Stomach (tissue), 9 donors: Measurements from ENCODE around the gene NTS. TPM values are rescaled to one million over a fixed set of nuclear protein-coding genes. Genes with fewer than 3 reads are reported as not detected.

Source experiments
- DNase-seq, 2 donors: peaks; one replicate each; pipeline versions ENCODE4 v3.0.0 to v3.0.0-alpha.2; 2013 to 2019
- H3K27ac ChIP-seq, 5 donors: fragments of 200-600 bp in 4 of 5; sonication (generic) in 4 of 5; one replicate each; pipeline ENCODE4 v1.5.1; 2013 to 2019; ENCODE audit warnings: mild to moderate bottlenecking in 1 of 5, moderate library complexity in 1 of 5
- H3K27me3 ChIP-seq, 3 donors: fragments of 200-600 bp; sonication (generic); one replicate each; pipeline ENCODE4 v1.5.1; 2017 to 2019; ENCODE audit warnings: mixed run types in 1 of 3
- H3K36me3 ChIP-seq, 4 donors: fragments of 200-600 bp; sonication (generic); 1 replicate in 3 of 4; 2 replicates in 1 of 4; pipeline ENCODE4 v1.5.1; 2016 to 2019
- H3K4me1 ChIP-seq, 4 donors: fragments of 200-600 bp; sonication (generic); one replicate each; pipeline ENCODE4 v1.5.1; 2016 to 2019
- H3K4me3 ChIP-seq, 4 donors: fragments of 200-600 bp; sonication (generic) in 3 of 4; one replicate each; pipeline ENCODE4 v1.5.1; 2016 to 2019; ENCODE audit warnings: mild to moderate bottlenecking in 1 of 4
- H3K9me3 ChIP-seq, 4 donors: fragments of 200-600 bp; sonication (generic); one replicate each; pipeline ENCODE4 v1.5.1; 2016 to 2019
- CTCF ChIP-seq, 7 experiments: fragments of 450-650 bp in 4 of 7; fragments of 200-600 bp in 3 of 7; sonication (generic) in 3 of 7; IDR thresholded peaks; one replicate each; pipeline ENCODE4 v1.5.1; 2016 to 2019; ENCODE audit warnings: antibody characterized with exemption in 7 of 7, control low read depth in 2 of 7, mild to moderate bottlenecking in 1 of 7
- EP300 ChIP-seq: sonication (generic); formaldehyde crosslinking; IDR thresholded peaks from one replicate; pipeline ENCODE4 v1.6.1; 2017; ENCODE audit warnings: antibody characterized with exemption
- POLR2A ChIP-seq, 4 donors: fragments of 450-650 bp; IDR thresholded peaks; one replicate each; pipeline ENCODE4 v1.6.1; 2016; ENCODE audit warnings: antibody characterized with exemption in 4 of 4, control low read depth in 2 of 4, mild to moderate bottlenecking in 1 of 4, moderate library complexity in 1 of 4
- POLR2AphosphoS5 ChIP-seq, 3 donors: sonication (generic); formaldehyde crosslinking; IDR thresholded peaks; one replicate each; pipeline ENCODE4 v1.6.1; 2016; ENCODE audit warnings: antibody characterized with exemption in 3 of 3
- WGBS, 5 donors: extraction: QIAGEN DNeasy Blood & Tissue Kit in 3 of 5; methylation state at CpG; one replicate each; pipeline versions ENCODE4 v1.1.5 to v1.1.7; 2013 to 2018; 5-methylcytosine and 5-hydroxymethylcytosine counted together
- intact Hi-C: fragments of 100-400 bp; cut with DNase I; formaldehyde crosslinking; loops from one replicate; pipeline ENCODE4 v1.15.1; 2023; ENCODE audit warnings: low total_unique reads
- polyA plus RNA-seq, 3 donors: library from polyadenylated mRNA; stranded (reverse); fragments of 200-250 nt; gene quantifications; one replicate each; pipeline ENCODE4 v1.2.3, GENCODE V29; 2013
- total RNA-seq, 5 donors: library from RNA; depleted of rRNA; stranded (reverse); fragments of >200 nt; gene quantifications; one replicate each; pipeline versions ENCODE4 v1.1.0 to v1.2.3, GENCODE V29; 2014 to 2016
- donor health status: healthy with polysubstance abuse.
- donor health status: Bipolar disorder and iron deficiency.
- donor health status: healthy.

NTS gene
- total and polyA plus RNA-seq, 8 donors: 0.18 to 5.5 TPM; not detected in 6

GRCh38 chr12:85831327-85831990, 42.6 kb upstream of the NTS start:
- Histone ChIP-seq H3K4me3 (no peak overlapping the region), H3K4me1 (peaks cover 0 to 14% (median 6%) of the 10 kb centered on the region in 4 donors), H3K27ac (no peak overlapping the region), H3K9me3 (no peaks in the 10 kb centered on the region), H3K36me3 (no peaks in the 10 kb centered on the region), H3K27me3 (no peaks in the 10 kb centered on the region)
- intact Hi-C loops: no loop called here
- 62 to 74% (median 69%) methylated on average over 2 of the region's 2 CpGs for WGBS, 5 donors
- no peak for DNase-seq
- no peak for TF ChIP-seq POLR2A (IDR thresholded peaks at IDR 0.05)
- TF ChIP-seq EP300: no peak
- TF ChIP-seq POLR2AphosphoS5 (IDR thresholded peaks at IDR 0.05): no peak

GRCh38 chr12:85833579-85833978, 40.5 kb upstream of the NTS start:
- no peaks in the 10 kb centered on the region for H3K9me3 ChIP-seq
- intact Hi-C loops: no loop called here
- H3K36me3 ChIP-seq: no peaks in the 10 kb centered on the region
- DNase-seq: no peak
- TF ChIP-seq POLR2A (IDR thresholded peaks at IDR 0.05) (no peak), POLR2AphosphoS5 (IDR thresholded peaks at IDR 0.05) (no peak)
- H3K27ac ChIP-seq: no peak overlapping the region
- H3K27me3 ChIP-seq: no peaks in the 10 kb centered on the region
- H3K4me3 ChIP-seq: no peak overlapping the region
- H3K4me1 ChIP-seq: peaks cover 0 to 21% (median 13%) of the 10 kb centered on the region in 4 donors

- peaks cover 0 to 21% (median 13%) of the 10 kb centered on the region in 4 donors for H3K4me1 ChIP-seq
- H3K27ac ChIP-seq: peak overlapping the region in 1 of 5 donors; percentile 82
- H3K4me3 ChIP-seq: peak overlapping the region in 2 of 4 donors; percentile 41 to 43
- TF ChIP-seq CTCF (IDR thresholded peaks at IDR 0.05) (no peak), POLR2A (IDR thresholded peaks at IDR 0.05) (no peak), EP300 (no peak), POLR2AphosphoS5 (IDR thresholded peaks at IDR 0.05) (no peak)
- intact Hi-C loops: no loop called here
- no peaks in the 10 kb centered on the region for H3K36me3 ChIP-seq
- 20 to 34% (median 32%) methylated on average over 2 of the region's 2 CpGs for WGBS, 5 donors
- H3K9me3 ChIP-seq: no peaks in the 10 kb centered on the region
- DNase-seq: peak in 1 of 2 donors; percentile 30
- H3K27me3 ChIP-seq: no peaks in the 10 kb centered on the region
These were observed 39.7 kb upstream of the NTS start for GRCh38 chr12:85834378-85834777.

GRCh38 chr12:85835426-85836196, 38.5 kb upstream of the NTS start:
- Histone ChIP-seq H3K27me3 (no peaks in the 10 kb centered on the region), H3K27ac (peak overlapping the region in 4 of 5 donors; percentile 71 to 82 (median 76)), H3K36me3 (no peaks in the 10 kb centered on the region), H3K4me3 (peak overlapping the region; percentile 35 to 43 (median 38)), H3K4me1 (peaks cover 0 to 21% (median 13%) of the 10 kb centered on the region in 4 donors), H3K9me3 (no peaks in the 10 kb centered on the region)
- peak in 1 of 2 donors; percentile 25 for DNase-seq
- no peak for TF ChIP-seq POLR2A (IDR thresholded peaks at IDR 0.05)
- no peak for TF ChIP-seq CTCF (IDR thresholded peaks at IDR 0.05)
- no peak for TF ChIP-seq EP300
- no peak for TF ChIP-seq POLR2AphosphoS5 (IDR thresholded peaks at IDR 0.05)
- 6 to 16% (median 11%) methylated on average over 4 of the region's 4 CpGs for WGBS, 5 donors
- intact Hi-C loops: no loop called here

GRCh38 chr12:85836197-85837090, 37.7 kb upstream of the NTS start, which contains the start of gene RASSF9:
Gene RASSF9 (minus strand): TSS chr12:85836409. CDS start chr12:85836201, 208 bp downstream.
- Histone ChIP-seq H3K27me3 (no peaks in the 10 kb centered on the region), H3K36me3 (no peaks in the 10 kb centered on the region), H3K27ac (peak within 1 kb of the TSS in 4 of 5 donors; percentile 71 to 82 (median 76)), H3K4me1 (peaks cover 0 to 21% (median 12%) of the 10 kb centered on the region in 4 donors), H3K4me3 (peak within 1 kb of the TSS; percentile 35 to 43 (median 38)), H3K9me3 (no peaks in the 10 kb centered on the region)
- intact Hi-C loops: no loop called here
- WGBS, 5 donors: 8 to 19% (median 11%) methylated on average over 15 of the region's 15 CpGs
- DNase-seq: peak; percentile 80 to 86
- TF ChIP-seq POLR2AphosphoS5 (IDR thresholded peaks at IDR 0.05) (no peak), EP300 (no peak), CTCF (IDR thresholded peaks at IDR 0.05) (no peak), POLR2A (IDR thresholded peaks at IDR 0.05) (no peak)
